ENCODE measurements around the gene UBE2B.

DNA sequence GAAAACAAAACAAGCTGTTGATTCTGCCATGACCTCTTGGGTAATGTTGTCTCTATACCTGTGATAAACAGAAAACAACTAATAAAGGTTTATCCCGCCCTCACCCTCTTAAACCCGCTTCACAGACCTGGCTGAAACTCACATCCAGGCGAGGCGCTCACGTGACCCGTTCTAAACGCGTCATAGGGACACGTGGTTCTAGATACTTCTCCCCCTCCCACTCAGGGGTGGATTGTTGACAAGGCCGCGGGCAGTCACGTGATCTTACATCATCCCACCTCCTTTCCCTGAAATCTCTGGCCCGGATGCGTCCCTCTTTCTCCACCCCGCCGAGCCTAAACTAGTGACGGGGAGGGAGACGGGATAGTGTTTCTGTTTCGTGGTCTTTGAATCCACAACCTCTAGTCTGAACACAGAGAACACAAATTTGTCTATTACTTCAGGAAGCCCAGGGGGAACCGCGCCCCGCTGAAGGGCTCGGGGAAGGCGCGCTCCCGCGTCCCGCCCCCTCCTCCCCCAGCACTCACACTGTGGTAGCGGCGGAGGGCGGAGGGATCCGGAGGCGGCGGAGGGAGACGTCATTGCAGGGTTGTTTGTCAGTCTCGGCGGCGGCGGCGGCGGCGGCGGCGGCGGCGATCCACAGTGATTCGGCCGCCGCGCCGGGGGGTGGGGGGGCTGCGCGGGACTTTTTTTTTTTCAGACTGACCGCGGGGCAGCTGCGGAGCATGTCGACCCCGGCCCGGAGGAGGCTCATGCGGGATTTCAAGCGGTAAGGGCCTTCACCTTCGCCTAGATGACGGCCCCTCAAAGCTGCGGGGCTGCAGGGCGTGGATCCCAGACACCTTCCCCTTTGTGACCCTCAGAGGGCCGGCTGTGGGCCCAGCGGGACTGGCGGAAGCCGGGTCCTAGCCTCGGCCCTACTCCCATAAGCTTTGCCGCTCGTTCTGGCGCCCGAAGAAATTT is at the start of gene UBE2B:
- no peak for TF ChIP-seq EZH2phosphoT487 (IDR thresholded peaks at IDR 0.05; ENCODE audit: low read depth, severe bottlenecking, unreplicated experiment)
- no peak for TF ChIP-seq EZH2 (IDR thresholded peaks at IDR 0.05; ENCODE audit: borderline replicate concordance)
